B cell (primary cell): ENCODE measurements around the gene CFD.

Experiments used
- EZH2 ChIP-seq: IDR thresholded peaks from 2 replicates; pipeline ENCODE4 v1.6.1; 2012; ENCODE audit warnings: borderline replicate concordance, low read depth, mild to moderate bottlenecking, moderate library complexity, low read length; ENCODE audit not compliant: insufficient read depth, poor library complexity, severe bottlenecking
- TF ChIP-seq, protein P1 (sequence below): fragments of 200-600 bp; IDR thresholded peaks from one replicate; pipeline ENCODE4 v1.8.0; 2022; ENCODE audit warnings: antibody characterized with exemption, mild to moderate bottlenecking

DNA sequence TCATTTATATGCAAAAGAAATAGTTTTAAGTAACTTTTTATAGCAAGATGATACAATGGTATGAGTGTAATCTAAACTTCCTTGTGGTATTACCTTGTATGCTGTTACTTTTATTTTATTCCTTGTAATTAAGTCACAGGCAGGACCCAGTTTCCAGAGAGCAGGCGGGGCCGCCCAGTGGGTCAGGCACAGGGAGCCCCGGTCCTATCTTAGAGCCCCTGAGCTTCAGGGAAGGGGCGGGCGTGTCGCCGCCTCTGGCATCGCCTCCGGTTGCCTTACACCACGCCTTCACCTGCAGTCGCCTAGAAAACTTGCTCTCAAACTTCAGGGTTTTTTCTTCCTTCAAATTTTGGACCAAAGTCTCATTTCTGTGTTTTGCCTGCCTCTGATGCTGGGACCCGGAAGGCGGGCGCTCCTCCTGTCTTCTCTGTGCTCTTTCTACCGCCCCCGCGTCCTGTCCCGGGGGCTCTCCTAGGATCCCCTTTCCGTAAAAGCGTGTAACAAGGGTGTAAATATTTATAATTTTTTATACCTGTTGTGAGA is 47.9 kb upstream of the CFD start:
- TF ChIP-seq, protein P1, sequence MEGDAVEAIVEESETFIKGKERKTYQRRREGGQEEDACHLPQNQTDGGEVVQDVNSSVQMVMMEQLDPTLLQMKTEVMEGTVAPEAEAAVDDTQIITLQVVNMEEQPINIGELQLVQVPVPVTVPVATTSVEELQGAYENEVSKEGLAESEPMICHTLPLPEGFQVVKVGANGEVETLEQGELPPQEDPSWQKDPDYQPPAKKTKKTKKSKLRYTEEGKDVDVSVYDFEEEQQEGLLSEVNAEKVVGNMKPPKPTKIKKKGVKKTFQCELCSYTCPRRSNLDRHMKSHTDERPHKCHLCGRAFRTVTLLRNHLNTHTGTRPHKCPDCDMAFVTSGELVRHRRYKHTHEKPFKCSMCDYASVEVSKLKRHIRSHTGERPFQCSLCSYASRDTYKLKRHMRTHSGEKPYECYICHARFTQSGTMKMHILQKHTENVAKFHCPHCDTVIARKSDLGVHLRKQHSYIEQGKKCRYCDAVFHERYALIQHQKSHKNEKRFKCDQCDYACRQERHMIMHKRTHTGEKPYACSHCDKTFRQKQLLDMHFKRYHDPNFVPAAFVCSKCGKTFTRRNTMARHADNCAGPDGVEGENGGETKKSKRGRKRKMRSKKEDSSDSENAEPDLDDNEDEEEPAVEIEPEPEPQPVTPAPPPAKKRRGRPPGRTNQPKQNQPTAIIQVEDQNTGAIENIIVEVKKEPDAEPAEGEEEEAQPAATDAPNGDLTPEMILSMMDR: no peak
- TF ChIP-seq EZH2: no peak
